Measurements from ENCODE around the gene RBM19.
"Not testable (repeated sequence)": the region's sequence is repeated elsewhere in the genome, so short reads cannot be mapped to it uniquely, and the experiment has no call there.

RBM19 gene

DNA sequence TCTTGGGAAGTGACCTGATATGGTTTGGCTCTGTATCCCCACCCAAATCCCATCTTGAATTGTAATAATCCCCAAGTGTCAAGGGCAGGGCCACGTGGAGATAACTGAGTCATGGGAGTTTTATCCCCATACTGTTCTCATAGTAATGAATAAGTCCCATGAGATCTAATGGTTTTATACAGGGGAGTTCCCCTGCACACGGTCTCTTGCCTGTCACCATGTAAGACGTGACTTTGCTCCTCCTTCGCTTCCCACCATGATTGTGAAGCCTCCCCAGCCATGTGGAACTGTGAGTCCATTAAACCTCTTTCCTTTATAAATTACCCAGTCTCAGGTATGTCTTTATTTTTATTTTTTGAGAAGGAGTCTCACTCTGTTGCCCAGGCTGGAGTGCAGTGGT is 26.6 kb upstream of the RBM19 start:
- not testable (repeated sequence) for H3K4me3 Mint-ChIP-seq, H3K4me1 Mint-ChIP-seq, DNase-seq, ATAC-seq, H3K9me3 Mint-ChIP-seq
- H3K27ac Mint-ChIP-seq: peak overlapping the region in 1 of 2 donors; percentile 31
- H3K27me3 Mint-ChIP-seq: peaks cover 74% of the 10 kb centered on the region

DNA sequence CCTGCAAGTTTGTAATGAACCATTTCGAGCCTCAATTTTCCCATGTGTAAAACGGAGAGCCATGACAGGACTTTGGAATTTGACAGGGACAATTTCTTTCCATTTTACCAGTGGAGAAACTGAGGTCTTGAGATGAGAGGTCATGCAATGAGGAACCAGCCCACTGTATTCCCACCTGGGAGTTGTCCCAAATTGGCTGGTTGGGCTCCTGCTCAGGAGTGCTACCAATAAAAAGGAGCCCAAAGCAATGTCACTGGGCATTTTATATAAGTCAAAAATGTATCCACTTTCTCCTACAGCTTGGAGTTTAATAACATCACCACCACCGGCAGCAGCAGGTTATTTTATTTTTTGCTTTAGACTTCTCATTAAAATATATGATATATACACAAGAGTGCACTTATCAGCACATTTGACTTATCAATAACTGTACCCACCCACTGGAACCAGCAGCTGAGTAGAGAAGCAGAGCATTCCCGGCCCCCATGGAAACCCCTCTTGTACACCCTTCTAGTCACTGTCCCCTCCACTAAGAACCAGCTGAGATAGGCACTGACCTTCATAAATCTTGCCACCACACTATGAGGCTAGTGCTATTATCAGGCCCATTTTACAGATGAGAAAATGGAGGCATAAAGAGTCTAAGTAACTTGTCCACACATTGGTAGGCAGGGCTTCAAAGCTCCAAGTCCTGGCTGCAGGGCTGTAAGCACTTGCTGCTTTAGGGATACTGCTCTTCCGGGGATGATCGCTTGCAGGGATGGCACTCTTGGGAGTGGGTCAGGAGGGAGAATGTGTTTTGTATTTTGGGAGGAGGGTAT is 25.3 kb upstream of the RBM19 start:
- ATAC-seq: no peak
- H3K9me3 Mint-ChIP-seq: no peaks in the 10 kb centered on the region
- DNase-seq: no peak
- H3K27ac Mint-ChIP-seq: no peak overlapping the region
- H3K27me3 Mint-ChIP-seq: peaks cover 71% of the 10 kb centered on the region
- H3K4me1 Mint-ChIP-seq: no peaks in the 10 kb centered on the region
- H3K4me3 Mint-ChIP-seq: no peak overlapping the region

DNA sequence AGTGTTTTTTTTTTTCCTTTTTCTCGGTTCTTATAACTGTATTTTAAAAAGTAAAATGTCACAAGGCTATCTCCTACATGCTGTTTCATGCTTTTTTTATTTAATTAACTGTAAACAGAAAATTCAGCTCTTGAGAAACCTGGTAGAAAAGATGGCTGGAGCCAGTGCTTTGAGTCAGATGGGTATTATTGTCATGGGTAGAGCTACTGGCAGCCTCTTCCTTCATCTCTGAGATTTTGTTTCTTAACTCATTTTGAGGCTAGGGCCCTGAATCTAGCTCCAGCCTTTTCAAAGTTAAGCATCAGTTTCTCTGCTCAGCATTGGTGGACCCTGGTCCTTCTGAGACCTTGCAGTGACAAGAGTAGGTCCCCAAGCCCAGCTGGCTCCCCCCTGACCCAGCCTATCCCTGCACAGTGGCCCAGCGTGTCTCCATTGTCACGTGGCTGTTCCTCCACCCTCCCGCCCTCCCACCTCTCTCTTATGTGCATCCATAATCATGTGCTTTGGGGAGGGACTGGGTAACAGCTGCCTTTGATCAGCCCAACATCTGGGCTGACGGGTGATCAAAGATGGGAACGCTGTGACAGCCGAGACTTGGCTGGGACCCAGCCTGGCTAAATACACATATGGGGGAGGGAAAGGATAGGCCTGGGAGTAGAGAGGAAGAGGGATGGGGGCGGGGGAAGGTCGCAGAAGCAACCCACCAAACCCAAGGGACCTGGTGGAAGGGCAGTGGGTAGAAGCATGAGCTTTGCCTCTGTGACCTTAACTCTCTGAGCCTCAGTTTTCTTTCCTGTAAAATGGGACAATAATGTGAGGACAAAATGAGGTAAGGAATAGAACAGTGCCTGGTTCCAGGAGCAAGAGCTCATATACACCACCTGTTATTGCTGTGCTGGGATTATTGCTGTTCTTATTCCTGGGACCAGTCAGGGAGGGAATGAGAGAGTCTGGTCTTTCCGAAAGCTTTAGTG is 24.4 kb upstream of the RBM19 start:
- Mint-ChIP-seq H3K27me3 (peaks cover 62% of the 10 kb centered on the region), H3K4me3 (no peak overlapping the region), H3K27ac (peak overlapping the region in 1 of 2 donors; percentile 6), H3K4me1 (no peaks in the 10 kb centered on the region), H3K9me3 (no peaks in the 10 kb centered on the region)
- no peak for DNase-seq
- no peak for ATAC-seq

DNA sequence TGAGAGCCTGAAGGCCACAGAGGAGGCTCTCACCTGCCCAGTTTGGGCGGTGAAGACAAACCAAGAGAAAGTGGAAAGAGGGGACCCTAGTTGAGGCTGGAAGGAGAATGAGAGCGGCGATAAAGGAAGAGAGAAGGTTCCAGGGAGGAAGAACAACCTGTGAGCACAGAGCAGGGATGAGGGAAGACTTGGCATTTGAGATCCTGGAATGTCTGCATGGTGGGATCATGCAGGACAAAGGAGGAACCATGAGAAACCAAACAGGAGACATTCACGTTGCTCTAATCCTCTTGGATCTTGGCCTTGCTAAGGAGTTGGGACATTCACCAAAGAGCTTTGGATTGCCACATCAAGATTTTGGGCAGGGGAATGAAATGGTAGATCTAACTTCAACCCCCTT is 22.9 kb upstream of the RBM19 start:
- ATAC-seq (no peak), DNase-seq (no peak)
- H3K27me3 Mint-ChIP-seq: peaks cover 57% of the 10 kb centered on the region
- H3K4me1 Mint-ChIP-seq: no peaks in the 10 kb centered on the region
- H3K4me3 Mint-ChIP-seq: no peak overlapping the region
- peak overlapping the region in 1 of 2 donors; percentile 9 for H3K27ac Mint-ChIP-seq
- no peaks in the 10 kb centered on the region for H3K9me3 Mint-ChIP-seq

DNA sequence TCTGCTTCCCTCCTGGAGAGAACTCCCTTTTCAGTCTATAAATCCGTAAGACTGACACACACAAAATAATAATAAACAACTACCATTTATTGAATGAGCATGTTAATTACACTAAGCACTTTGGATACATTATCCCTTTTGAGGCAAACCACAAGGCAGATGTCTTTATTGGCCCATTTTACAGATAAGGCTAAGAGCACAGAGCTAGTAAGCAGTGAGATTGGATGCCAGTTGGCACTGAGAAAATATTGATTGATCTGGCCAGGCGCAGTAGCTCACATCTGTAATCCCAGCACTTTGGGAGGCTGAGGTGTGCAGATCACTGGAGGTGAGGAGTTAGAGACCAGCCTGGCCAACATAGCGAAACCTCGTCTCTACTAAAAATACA is 21.9 kb upstream of the RBM19 start:
- Mint-ChIP-seq H3K9me3 (no peaks in the 10 kb centered on the region), H3K4me3 (no peak overlapping the region), H3K27me3 (peaks cover 56% of the 10 kb centered on the region), H3K27ac (no peak overlapping the region), H3K4me1 (no peaks in the 10 kb centered on the region)
- no peak for DNase-seq
- no peak for ATAC-seq

DNA sequence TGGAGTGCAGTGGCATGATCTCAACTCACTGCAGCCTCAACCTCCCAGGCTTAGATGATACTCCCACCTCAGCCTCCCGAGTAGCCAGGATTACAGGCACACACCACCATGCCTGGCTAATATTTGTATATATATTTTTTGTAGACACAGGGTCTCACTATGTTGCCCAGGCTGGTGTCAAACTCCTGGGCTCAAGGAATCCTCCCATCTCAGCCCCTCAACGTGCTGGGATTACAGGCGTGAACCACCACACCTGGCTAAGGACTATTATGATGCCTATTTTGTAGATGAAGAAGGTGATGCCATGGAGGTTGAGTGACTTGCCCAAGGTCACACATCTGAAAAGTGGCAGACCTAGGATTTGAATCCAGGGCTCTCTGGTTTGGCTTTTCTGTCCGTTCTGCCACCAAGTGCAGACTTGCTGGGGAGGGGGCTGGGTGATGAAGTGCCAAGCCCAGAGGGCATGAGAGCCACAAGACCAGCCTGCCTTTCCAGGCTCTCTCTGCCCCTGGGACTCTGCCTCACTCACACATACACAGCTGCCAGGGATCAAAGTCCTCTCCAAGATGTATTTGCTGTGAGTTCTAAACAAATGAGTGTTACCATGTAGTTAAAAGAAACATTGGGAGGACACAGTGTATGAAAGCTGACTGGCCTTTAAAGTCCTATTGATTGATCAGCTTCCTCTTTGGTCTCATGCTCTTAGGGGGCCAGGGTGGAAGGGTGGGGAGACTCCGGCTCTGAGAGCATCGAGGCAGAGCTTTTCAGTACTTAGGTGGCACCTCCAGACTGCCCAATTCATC is 21.3 kb upstream of the RBM19 start:
- no peaks in the 10 kb centered on the region for H3K4me1 Mint-ChIP-seq
- H3K27ac Mint-ChIP-seq: no peak overlapping the region
- DNase-seq: no peak
- no peak overlapping the region for H3K4me3 Mint-ChIP-seq
- no peaks in the 10 kb centered on the region for H3K9me3 Mint-ChIP-seq
- no peak for ATAC-seq
- peaks cover 50% of the 10 kb centered on the region for H3K27me3 Mint-ChIP-seq

DNA sequence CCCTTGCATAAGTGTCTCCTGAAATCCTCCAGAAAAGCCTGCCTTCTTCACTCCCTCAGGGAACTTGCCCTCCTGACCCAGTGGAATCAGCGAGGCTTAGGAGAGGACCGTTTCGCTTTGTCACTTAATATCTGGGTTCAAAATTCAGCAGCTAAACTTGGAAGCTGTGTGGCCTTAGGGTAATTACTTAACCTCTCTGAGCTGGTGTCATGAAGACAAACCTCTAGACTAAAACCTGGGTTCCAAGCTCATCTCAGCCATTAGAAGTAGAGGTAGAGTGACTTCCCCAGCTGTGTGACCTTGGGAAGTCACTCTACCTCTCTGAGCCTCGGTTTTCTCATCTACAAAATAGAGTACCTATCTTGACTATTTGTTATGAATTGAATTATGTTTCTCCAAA is 18.3 kb upstream of the RBM19 start:
- DNase-seq: no peak
- H3K4me1 Mint-ChIP-seq: no peaks in the 10 kb centered on the region
- no peak overlapping the region for H3K4me3 Mint-ChIP-seq

DNA sequence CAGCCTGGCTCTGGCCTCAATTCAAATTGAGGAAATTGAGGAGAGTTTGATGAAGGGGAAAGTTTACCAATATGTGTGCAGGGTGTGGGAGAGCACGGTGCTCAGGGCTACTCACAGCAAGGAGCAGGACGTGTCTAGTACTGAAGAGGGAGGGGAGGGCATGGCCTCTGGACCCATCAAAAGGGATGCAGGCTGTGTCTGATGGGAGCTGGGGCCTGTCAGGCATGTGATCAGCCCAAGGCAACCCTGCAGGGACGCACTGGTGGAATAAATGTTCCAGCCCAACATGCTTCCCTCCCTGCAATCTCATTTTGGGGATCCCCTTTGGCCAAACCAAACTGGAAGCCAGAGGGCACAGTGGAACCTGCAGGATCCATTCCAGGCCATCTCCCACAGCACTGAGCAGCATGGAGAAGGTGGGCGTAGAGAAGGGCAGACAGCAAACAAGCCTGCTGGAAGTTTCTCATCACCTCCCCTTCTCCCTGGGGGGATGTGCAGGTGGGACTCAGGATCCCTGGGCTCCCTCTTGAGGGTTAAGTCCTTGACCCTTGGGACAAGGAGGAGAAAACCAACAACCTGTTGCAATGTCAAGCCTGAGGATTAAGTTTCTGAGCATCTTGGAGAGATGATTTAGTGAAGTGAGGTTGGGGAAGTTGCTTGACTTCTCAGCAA is 17.8 kb upstream of the RBM19 start:
- ATAC-seq: no peak

More for the DNA sequence above, 18.3 kb upstream of the RBM19 start:
- peaks cover 38% of the 10 kb centered on the region for H3K27me3 Mint-ChIP-seq
- H3K27ac Mint-ChIP-seq: no peak overlapping the region
- ATAC-seq: no peak
- H3K9me3 Mint-ChIP-seq: no peaks in the 10 kb centered on the region

DNA sequence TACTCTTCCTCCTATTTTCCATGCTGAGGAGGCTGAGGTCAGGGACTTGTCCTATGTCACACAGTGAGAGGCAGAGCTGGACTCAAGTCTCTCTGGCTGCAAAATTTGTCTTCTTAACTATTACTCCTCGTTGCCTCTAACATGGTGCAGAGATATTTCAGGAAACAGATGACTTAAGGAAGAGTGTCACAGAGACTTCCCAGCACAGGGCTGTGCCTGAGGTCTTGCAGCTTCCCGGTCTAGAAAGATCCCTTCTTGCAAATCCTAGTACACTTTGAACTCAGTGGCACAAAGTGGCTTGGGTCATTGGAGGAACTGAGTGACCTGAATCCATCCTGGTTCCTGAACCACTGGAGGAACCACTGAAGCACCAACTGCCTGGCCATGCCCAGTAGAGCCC is 17.1 kb upstream of the RBM19 start:
- peaks cover 32% of the 10 kb centered on the region for H3K27me3 Mint-ChIP-seq
- ATAC-seq: no peak
- H3K4me1 Mint-ChIP-seq: no peaks in the 10 kb centered on the region
- no peak overlapping the region for H3K4me3 Mint-ChIP-seq
- H3K9me3 Mint-ChIP-seq: no peaks in the 10 kb centered on the region
- DNase-seq: no peak
- no peak overlapping the region for H3K27ac Mint-ChIP-seq

More for the DNA sequence above, 17.8 kb upstream of the RBM19 start:
- Mint-ChIP-seq H3K27me3 (peaks cover 34% of the 10 kb centered on the region), H3K4me1 (no peaks in the 10 kb centered on the region), H3K27ac (no peak overlapping the region), H3K9me3 (no peaks in the 10 kb centered on the region), H3K4me3 (no peak overlapping the region)
- DNase-seq: no peak

DNA sequence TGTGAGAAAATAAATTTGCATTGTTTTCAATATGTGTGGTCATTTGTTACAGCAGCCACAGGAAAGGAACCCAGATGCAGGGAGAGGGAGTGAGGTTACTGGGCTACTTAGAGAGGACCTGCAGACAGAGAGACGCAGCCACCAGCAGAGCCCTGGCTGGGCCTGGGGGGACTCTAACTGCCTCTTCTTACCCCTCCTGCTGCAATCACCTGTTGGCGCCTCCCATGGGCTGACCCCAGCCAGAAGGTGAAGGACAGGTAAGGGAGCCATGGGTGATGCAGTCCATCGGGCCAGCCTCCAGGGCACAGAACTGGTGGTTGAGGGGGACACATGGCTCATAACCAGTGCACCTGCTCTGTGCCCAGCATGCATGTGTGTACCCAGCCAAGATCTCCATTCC is 15.8 kb upstream of the RBM19 start:
- Mint-ChIP-seq H3K27ac (no peak overlapping the region), H3K9me3 (no peaks in the 10 kb centered on the region), H3K4me3 (no peak overlapping the region), H3K27me3 (peaks cover 24% of the 10 kb centered on the region), H3K4me1 (no peaks in the 10 kb centered on the region)
- DNase-seq (no peak), ATAC-seq (no peak)

DNA sequence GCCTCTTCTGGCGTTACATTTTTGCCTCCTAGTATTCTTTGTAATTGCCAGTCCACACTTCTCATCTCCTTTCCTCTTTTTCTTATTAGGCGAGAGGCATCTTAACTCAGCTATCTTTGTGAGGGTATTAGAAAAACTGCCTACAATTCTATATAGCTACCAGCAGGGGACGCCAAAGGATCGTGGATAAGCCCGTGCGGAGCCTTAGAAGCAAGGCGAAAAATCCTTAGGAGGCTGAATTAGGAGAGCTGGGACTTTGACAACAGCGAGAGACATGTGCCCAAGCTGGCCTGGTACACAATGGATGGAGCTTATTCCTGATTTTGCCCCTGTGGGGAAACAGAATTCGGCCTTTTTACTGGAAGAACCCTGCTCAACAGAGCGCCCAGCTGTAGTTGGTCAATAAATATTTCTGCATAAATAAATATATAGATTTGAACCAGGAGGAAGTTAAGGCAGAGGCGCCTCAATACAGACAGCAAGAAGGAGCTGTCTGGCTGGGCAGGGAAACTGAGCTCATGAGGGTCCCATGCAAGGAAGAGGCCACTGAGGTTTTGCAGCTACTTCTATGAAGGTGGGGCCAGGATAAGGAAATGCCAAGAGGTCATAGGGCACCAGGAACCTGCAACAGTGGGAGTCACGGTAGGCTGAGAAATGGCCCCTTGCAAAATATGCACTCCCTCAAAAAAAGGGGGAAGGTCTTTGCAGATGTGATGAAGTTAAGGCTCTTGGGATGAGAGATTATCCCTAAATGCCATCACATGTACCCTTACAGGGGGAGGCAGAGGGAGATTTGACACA is 14.6 kb upstream of the RBM19 start:
- peak in 1 of 2 donors; percentile 33 for DNase-seq
- peaks cover 32% of the 10 kb centered on the region for H3K27me3 Mint-ChIP-seq
- no peak overlapping the region for H3K27ac Mint-ChIP-seq

DNA sequence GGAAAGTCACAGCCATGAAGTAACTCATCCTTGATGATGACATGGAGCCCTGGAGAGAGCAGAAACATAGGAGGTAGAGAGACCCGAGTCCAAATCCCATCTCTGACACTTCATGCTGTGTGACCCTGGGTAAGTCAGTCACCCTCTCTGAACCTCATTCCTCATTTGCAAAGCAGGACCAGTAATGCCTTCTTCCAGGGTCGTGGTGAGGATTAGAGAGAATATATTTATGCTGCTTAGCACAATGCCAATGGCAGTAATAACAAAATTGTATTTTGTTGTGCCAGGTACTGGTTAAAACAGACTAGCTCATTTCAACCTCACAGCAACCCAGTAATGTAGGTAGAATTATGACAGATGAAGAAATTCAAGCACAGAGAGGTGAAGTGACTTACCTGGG is 13.9 kb upstream of the RBM19 start:
- H3K27ac Mint-ChIP-seq: no peak overlapping the region
- H3K9me3 Mint-ChIP-seq: no peaks in the 10 kb centered on the region
- ATAC-seq (no peak), DNase-seq (no peak)
- no peak overlapping the region for H3K4me3 Mint-ChIP-seq
- H3K4me1 Mint-ChIP-seq: no peaks in the 10 kb centered on the region
- H3K27me3 Mint-ChIP-seq: peaks cover 36% of the 10 kb centered on the region

More for the DNA sequence above, 14.6 kb upstream of the RBM19 start:
- no peaks in the 10 kb centered on the region for H3K4me1 Mint-ChIP-seq
- H3K9me3 Mint-ChIP-seq: no peaks in the 10 kb centered on the region
- no peak overlapping the region for H3K4me3 Mint-ChIP-seq
- peak; percentile 62 for ATAC-seq

DNA sequence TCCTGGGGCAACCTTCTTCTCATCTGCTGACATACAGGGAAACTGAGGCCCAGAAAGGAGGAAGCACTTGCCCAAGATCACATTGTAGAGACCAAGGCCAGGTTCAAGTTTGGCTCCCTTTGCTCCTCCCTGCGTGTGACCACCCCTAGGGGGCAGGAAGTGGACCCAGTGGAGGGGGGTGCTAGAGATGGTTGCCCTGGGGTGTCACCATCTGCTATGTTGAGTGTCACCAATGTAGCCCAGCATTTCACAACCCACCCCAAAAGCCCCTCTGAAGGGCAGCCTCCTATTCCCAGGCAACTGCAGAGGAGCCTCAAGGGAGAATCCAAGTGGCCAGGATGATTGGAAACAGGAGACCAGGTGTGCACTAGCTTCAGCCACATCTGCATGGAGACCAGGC is 12.0 kb upstream of the RBM19 start:
- peaks cover 8% of the 10 kb centered on the region for H3K4me1 Mint-ChIP-seq
- H3K9me3 Mint-ChIP-seq: no peaks in the 10 kb centered on the region
- H3K4me3 Mint-ChIP-seq: no peak overlapping the region
- no peak for ATAC-seq
- peak overlapping the region in 1 of 2 donors; percentile 42 for H3K27ac Mint-ChIP-seq
- H3K27me3 Mint-ChIP-seq: peaks cover 48% of the 10 kb centered on the region
- no peak for DNase-seq

DNA sequence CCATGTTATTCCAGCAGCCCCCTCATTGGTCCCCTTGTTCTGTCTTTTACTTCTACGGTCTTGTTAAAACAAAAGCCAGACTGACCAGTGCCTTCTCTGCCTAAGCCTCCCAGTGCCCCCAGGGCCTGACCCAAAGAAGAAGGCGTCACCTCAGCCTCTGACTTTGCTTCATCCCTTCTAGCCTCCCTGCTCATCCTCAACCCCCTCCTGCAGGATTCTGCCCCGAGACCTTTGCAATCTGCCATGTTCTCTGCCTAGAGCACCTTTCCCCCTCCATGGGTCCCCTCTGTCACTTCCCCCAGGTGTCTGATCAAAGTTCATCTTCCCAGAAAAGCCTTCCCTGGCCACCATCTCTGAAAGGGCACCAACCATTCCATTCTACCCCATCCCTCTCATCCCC is 7.9 kb upstream of the RBM19 start:
- H3K4me3 Mint-ChIP-seq: no peak overlapping the region
- peaks cover 47% of the 10 kb centered on the region for H3K27me3 Mint-ChIP-seq
- H3K27ac Mint-ChIP-seq: peak overlapping the region in 1 of 2 donors; percentile 13
- ATAC-seq: no peak
- peaks cover 0 to 4% of the 10 kb centered on the region in 2 donors for H3K9me3 Mint-ChIP-seq
- DNase-seq: no peak
- H3K4me1 Mint-ChIP-seq: peaks cover 17% of the 10 kb centered on the region
